Parathyroid adenoma (tissue), 2 donors: ENCODE results near the gene RALGAPA2.

Experiments used
- H2AFZ ChIP-seq: fragments of 300-600 bp; sonication (generic); one replicate; pipeline ENCODE4 v1.7.0; 2017; ENCODE audit warnings: antibody characterized with exemption, mild to moderate bottlenecking
- H3K27ac ChIP-seq: fragments of 300-600 bp; sonication (generic); one replicate; pipeline ENCODE4 v1.7.0; 2017
- H3K27me3 ChIP-seq: fragments of 300-600 bp; sonication (generic); one replicate; pipeline ENCODE4 v1.7.0; 2017; ENCODE audit warnings: low read length; ENCODE audit not compliant: control insufficient read depth, insufficient read depth
- H3K36me3 ChIP-seq: fragments of 300-600 bp; sonication (generic); one replicate; pipeline ENCODE4 v1.7.0; 2017; ENCODE audit warnings: low read length; ENCODE audit not compliant: control insufficient read depth, insufficient read depth
- H3K4me1 ChIP-seq: fragments of 300-600 bp; sonication (generic); one replicate; pipeline ENCODE4 v1.7.0; 2017; ENCODE audit warnings: control low read depth
- H3K4me2 ChIP-seq: fragments of 300-600 bp; sonication (generic); one replicate; pipeline ENCODE4 v1.7.0; 2017; ENCODE audit warnings: low read length
- H3K4me3 ChIP-seq: fragments of 300-600 bp; sonication (generic); one replicate; pipeline ENCODE4 v1.7.0; 2017; ENCODE audit warnings: low read depth, low read length
- H3K79me2 ChIP-seq: fragments of 300-600 bp; sonication (generic); one replicate; pipeline ENCODE4 v1.7.0; 2017; ENCODE audit warnings: control low read depth
- H3K9ac ChIP-seq: fragments of 300-600 bp; sonication (generic); one replicate; pipeline ENCODE4 v1.7.0; 2017; ENCODE audit warnings: mild to moderate bottlenecking
- H3K9me3 ChIP-seq: fragments of 300-600 bp; sonication (generic); one replicate; pipeline ENCODE4 v1.7.0; 2017; ENCODE audit warnings: low read length; ENCODE audit not compliant: control insufficient read depth
- TF ChIP-seq, protein P1 (sequence below): fragments of 300-600 bp; sonication (generic); IDR thresholded peaks from one replicate; pipeline ENCODE4 v1.7.0; 2017; ENCODE audit warnings: antibody characterized with exemption, mild to moderate bottlenecking
- donor health status: primary hyperparathyroidism.

RALGAPA2 gene

DNA sequence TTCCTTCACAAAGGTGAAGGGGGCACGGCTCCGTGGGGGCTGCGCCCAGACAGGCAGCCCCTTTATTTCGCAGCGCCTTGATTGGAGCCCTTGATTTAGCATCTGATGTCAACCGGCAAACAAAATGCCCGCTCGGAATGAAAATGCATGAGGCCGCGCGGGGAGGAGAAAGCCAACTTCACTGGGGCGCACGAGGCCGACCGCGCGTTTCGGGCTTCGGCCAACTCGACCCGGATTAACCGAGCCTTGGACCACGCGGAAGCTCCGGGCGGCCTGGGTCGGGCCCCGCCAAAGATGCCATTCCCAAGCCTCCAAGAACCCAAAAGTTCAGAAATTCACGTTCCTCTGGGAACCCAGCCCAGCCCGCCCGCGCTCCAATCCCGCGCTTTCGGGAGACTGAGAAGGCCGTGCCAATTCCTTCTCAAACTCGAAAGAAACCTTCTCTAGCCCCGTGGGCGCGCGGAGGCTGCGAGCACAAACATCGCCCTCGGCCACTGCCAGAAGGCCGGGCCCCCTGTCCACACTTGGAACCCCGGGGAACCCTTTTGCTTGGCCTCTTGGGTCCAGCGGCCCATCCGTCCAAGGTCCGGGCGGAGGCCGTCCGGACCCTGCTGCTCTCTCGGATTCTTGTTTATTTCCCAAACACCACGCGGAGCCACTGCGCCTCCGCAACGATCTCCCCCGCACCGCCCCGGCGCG is 345.4 kb downstream of the RALGAPA2 start:
- H3K27me3 ChIP-seq = no peaks in the 10 kb centered on the region
- no peak overlapping the region for H3K27ac ChIP-seq
- TF ChIP-seq, protein P1, sequence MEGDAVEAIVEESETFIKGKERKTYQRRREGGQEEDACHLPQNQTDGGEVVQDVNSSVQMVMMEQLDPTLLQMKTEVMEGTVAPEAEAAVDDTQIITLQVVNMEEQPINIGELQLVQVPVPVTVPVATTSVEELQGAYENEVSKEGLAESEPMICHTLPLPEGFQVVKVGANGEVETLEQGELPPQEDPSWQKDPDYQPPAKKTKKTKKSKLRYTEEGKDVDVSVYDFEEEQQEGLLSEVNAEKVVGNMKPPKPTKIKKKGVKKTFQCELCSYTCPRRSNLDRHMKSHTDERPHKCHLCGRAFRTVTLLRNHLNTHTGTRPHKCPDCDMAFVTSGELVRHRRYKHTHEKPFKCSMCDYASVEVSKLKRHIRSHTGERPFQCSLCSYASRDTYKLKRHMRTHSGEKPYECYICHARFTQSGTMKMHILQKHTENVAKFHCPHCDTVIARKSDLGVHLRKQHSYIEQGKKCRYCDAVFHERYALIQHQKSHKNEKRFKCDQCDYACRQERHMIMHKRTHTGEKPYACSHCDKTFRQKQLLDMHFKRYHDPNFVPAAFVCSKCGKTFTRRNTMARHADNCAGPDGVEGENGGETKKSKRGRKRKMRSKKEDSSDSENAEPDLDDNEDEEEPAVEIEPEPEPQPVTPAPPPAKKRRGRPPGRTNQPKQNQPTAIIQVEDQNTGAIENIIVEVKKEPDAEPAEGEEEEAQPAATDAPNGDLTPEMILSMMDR = no peak
- no peaks in the 10 kb centered on the region for H3K79me2 ChIP-seq
- H3K36me3 ChIP-seq = no peaks in the 10 kb centered on the region
- no peak overlapping the region for H2AFZ ChIP-seq
- no peak overlapping the region for H3K9ac ChIP-seq
- no peaks in the 10 kb centered on the region for H3K9me3 ChIP-seq
- H3K4me1 ChIP-seq = no peaks in the 10 kb centered on the region
- no peak overlapping the region for H3K4me2 ChIP-seq
- H3K4me3 ChIP-seq = no peak overlapping the region

DNA sequence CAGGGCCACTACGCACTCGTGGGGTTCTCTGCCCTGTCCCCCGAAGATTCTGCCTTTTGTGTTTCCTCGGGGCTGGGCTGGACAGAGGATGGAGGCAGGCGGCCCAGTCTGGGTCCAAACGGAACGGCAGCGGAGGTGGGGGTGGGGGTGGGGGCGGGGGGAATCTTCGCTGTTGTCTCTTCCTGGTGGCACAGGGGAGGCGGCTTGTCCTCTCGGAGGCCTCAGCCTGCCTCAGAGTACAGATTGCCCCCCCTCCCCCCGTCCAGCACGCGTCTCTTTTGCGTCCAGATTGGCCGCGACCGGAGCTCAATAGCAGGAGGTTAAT is 345.9 kb downstream of the RALGAPA2 start:
- Histone ChIP-seq H3K79me2 (no peaks in the 10 kb centered on the region), H3K9ac (no peak overlapping the region), H3K9me3 (no peaks in the 10 kb centered on the region), H3K4me2 (no peak overlapping the region), H3K27ac (no peak overlapping the region), H2AFZ (no peak overlapping the region), H3K36me3 (no peaks in the 10 kb centered on the region), H3K4me3 (no peak overlapping the region), H3K27me3 (no peaks in the 10 kb centered on the region), H3K4me1 (no peaks in the 10 kb centered on the region)
- TF ChIP-seq, protein P1 = no peak

DNA sequence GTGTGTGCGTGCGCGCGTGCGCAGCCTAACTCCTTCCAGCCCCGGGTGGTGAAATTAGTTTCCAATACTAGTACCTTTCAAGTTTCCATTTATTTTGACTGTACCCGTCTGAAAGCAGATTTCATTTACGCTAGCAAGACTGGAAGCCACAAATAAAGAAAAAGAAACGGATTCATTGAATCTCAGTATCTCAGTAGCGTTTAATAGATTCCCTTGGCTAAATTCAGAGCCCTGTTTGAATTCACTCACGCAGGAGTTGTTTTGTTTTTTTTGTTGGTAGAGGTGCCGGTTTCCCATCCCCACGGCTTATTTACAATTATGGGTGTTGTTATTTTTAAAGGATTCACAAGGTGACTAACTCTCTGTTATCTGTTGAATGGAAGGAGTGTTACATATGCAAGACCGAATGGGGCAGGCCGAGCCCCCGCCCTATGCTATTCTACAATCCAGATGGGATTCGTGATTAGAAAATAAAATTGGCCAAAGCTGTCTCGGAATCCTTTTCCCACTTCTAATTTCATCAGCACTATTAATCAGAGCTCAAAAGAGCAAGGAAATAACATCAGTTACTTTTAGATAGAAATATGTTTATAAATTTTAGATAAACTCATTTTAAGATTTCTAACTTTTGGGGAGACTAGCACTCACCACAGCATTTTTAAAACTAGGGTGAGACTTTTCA is 346.8 kb downstream of the RALGAPA2 start:
- Histone ChIP-seq H3K4me1 (no peaks in the 10 kb centered on the region), H3K79me2 (no peaks in the 10 kb centered on the region), H3K9me3 (no peaks in the 10 kb centered on the region), H3K9ac (no peak overlapping the region), H3K36me3 (no peaks in the 10 kb centered on the region), H3K27ac (no peak overlapping the region), H3K4me2 (no peak overlapping the region), H2AFZ (no peak overlapping the region), H3K27me3 (no peaks in the 10 kb centered on the region), H3K4me3 (no peak overlapping the region)
- TF ChIP-seq, protein P1 = no peak

DNA sequence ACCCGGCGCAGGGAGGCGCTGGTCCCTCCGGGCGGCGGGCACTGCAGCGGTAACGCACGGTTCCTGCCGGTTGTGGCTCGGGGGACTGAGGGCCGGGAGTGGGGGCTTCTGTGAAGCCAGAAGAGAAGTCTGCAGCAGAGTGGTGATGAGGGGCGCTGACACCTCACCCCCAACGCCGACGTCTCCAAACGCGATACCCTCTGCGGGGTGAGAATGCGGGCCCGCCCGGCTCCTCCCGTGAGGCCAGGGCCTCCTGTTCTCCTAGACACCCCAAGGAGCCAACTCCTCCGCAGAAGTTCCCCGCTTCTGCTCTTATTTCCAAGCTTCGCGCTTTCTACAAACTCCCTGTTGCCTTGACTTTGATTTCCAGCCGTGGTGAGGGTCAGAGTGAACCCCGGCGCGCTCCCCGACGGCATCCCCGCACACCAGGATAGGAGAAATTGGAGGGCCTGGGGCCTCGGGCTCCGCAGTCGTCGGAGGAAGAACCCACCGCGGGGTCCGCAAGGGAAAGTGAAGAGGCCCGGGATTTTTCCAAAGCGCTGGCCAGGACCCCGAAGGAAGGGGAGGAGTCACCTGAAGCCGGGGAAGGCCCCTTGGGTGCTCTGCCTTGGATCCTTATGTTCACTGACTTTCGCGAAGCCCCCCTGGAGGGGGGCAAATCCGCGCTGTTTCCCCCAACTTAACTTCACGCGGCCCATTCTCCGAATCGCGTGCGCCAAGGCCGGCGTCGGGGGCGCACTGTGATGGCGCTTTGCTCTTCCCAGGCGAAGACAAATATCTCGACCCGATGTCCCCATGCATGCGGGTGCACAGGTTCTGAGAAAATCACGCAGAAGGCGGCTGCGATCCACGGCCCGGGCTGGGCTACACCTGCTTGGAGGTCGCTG is 347.6 kb downstream of the RALGAPA2 start:
- Histone ChIP-seq H3K4me2 (no peak overlapping the region), H3K79me2 (no peaks in the 10 kb centered on the region), H3K36me3 (no peaks in the 10 kb centered on the region), H2AFZ (no peak overlapping the region), H3K9me3 (no peaks in the 10 kb centered on the region), H3K4me1 (no peaks in the 10 kb centered on the region), H3K4me3 (no peak overlapping the region), H3K27me3 (no peaks in the 10 kb centered on the region), H3K9ac (no peak overlapping the region), H3K27ac (no peak overlapping the region)
- TF ChIP-seq, protein P1 = no peak
